Glutamatergic neuron (in vitro differentiated cells): ENCODE measurements around the gene ZSCAN5B. TPM values are rescaled to one million over a fixed set of nuclear protein-coding genes. Genes with fewer than 3 reads are reported as not detected.
"Not testable (repeated sequence)": the region's sequence is repeated elsewhere in the genome, so short reads cannot be mapped to it uniquely, and the experiment has no call there.

Experiments
- DNase-seq: peaks from one replicate; pipeline ENCODE4 v3.0.0; 2022
- H3K27ac Mint-ChIP-seq: one replicate; pipeline ENCODE4 v1.8.0; 2020; ENCODE audit warnings: mild to moderate bottlenecking, mixed read lengths, inconsistent platforms; ENCODE audit not compliant: unreplicated experiment
- H3K27me3 Mint-ChIP-seq: one replicate; pipeline ENCODE4 v1.8.0; 2020; ENCODE audit warnings: mild to moderate bottlenecking, moderate library complexity, mixed read lengths, inconsistent platforms; ENCODE audit not compliant: unreplicated experiment
- H3K36me3 Mint-ChIP-seq: one replicate; pipeline ENCODE4 v1.8.0; 2020; ENCODE audit warnings: mild to moderate bottlenecking, mixed read lengths, inconsistent platforms; ENCODE audit not compliant: unreplicated experiment
- H3K4me1 Mint-ChIP-seq: one replicate; pipeline ENCODE4 v1.8.0; 2020; ENCODE audit warnings: mild to moderate bottlenecking, low read depth, mixed read lengths, inconsistent platforms; ENCODE audit not compliant: unreplicated experiment
- H3K4me3 Mint-ChIP-seq: one replicate; pipeline ENCODE4 v1.8.0; 2020; ENCODE audit warnings: mild to moderate bottlenecking, mixed read lengths, inconsistent platforms; ENCODE audit not compliant: unreplicated experiment
- H3K9me3 Mint-ChIP-seq: one replicate; pipeline ENCODE4 v1.8.0; 2020; ENCODE audit warnings: mild to moderate bottlenecking, moderate library complexity, mixed read lengths, inconsistent platforms; ENCODE audit not compliant: unreplicated experiment
- total RNA-seq: library from RNA; stranded (reverse); fragmentation: NEBNext Ultra II Directional; extraction: Animal tissue kit (Norgen Biotek cat#: 25700); gene quantifications from one replicate; pipeline ENCODE4 v1.2.1, GENCODE V29; 2021; ENCODE audit not compliant: unreplicated experiment
- TF ChIP-seq, protein P1 (sequence below): fragments of 200-600 bp; sonication (generic); IDR thresholded peaks from one replicate; pipeline ENCODE4 v1.5.0; 2021; ENCODE audit not compliant: partially characterized antibody, unreplicated experiment

The ZSCAN5B gene
- total RNA-seq, 1 donor from 2014 or later: not detected

- Mint-ChIP-seq H3K27me3 (peaks cover 2% of the 10 kb centered on the region), H3K9me3 (peaks cover 6% of the 10 kb centered on the region), H3K4me3 (no peak overlapping the region), H3K27ac (no peak overlapping the region), H3K36me3 (no peaks in the 10 kb centered on the region), H3K4me1 (no peaks in the 10 kb centered on the region)
- TF ChIP-seq, protein P1, sequence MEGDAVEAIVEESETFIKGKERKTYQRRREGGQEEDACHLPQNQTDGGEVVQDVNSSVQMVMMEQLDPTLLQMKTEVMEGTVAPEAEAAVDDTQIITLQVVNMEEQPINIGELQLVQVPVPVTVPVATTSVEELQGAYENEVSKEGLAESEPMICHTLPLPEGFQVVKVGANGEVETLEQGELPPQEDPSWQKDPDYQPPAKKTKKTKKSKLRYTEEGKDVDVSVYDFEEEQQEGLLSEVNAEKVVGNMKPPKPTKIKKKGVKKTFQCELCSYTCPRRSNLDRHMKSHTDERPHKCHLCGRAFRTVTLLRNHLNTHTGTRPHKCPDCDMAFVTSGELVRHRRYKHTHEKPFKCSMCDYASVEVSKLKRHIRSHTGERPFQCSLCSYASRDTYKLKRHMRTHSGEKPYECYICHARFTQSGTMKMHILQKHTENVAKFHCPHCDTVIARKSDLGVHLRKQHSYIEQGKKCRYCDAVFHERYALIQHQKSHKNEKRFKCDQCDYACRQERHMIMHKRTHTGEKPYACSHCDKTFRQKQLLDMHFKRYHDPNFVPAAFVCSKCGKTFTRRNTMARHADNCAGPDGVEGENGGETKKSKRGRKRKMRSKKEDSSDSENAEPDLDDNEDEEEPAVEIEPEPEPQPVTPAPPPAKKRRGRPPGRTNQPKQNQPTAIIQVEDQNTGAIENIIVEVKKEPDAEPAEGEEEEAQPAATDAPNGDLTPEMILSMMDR: no peak
- DNase-seq: no peak
Observed at GRCh38 chr19:56209091-56209490, 11.5 kb upstream of the ZSCAN5B start.

DNA sequence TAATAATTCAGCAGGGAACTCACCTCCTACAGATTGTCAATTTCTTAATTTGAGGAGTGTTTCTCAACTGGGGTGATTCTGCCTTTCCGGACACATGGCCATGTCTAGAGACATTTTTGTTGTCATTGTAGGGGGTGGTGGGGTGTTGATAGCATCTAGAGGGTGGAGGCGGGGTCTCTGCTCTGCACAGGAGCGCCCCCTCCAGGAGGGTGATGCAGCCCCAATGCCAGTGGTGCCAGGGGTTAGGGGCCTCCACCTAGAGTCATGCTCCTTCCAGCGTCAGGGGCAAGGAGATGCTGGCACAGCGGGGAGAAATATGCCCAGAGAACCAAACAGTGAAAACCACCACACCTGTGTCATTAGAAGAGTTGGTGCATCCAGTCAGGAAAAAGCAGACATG lies 10.0 kb upstream of the ZSCAN5B start:
- not testable (repeated sequence) for H3K9me3 Mint-ChIP-seq, H3K27me3 Mint-ChIP-seq, H3K4me3 Mint-ChIP-seq, H3K36me3 Mint-ChIP-seq, DNase-seq, H3K27ac Mint-ChIP-seq, H3K4me1 Mint-ChIP-seq

DNA sequence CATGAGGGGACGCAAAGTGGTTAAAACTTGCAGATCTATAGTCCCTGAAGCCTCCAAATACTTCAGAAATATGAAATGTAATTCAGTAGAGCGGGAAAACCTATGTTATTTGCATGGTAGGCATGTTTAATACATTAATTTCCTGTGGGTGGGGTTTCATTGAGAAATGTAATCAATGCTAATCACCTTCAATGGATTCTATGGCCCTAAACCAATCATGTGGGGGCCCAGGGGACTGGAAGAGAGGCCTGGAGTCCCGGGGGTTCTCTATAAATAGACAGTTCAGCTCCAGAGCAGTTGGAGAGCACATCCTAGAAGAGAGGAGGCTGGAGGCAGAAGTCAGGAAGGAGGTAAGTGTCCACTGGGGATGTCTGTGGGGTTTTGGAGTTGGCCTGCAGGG lies 4.4 kb upstream of the ZSCAN5B start, which contains the start of gene ZSCAN5C:
ZSCAN5C (plus strand) TSS at position 301 of the 400 bp plus-strand sequence. CDS start 3,641 bp downstream, outside the sequence.
- DNase-seq: peak; percentile 32
- Mint-ChIP-seq H3K4me3 (peak within 1 kb of the TSS; percentile 51), H3K9me3 (peaks cover 1% of the 10 kb centered on the region), H3K4me1 (peaks cover 6% of the 10 kb centered on the region), H3K36me3 (no peaks in the 10 kb centered on the region), H3K27me3 (no peaks in the 10 kb centered on the region), H3K27ac (no peak within 1 kb of the TSS)
- TF ChIP-seq, protein P1: no peak

DNA sequence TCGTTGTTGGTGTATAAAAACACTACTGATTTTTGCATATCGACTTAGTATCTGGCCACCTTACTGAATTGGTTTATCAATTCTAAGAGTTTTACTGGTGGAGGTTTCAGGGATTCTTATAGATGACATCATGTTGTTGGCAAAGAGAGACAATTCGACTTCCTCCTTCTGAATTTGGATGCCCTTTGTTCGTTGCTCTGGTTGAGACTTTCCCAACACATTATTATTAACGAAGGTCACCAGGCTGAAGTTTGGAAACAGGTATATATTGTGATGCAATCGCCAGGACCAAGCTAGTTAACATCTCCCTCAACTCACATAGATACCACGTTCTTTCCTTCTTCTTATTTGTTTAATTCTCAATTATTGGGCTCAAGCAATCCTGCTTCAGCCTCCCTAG lies 2.1 kb upstream of the ZSCAN5B start:
- TF ChIP-seq, protein P1: no peak
- H3K9me3 Mint-ChIP-seq: peaks cover 2% of the 10 kb centered on the region
- no peak for DNase-seq

GRCh38 chr19:56193981-56194640 lies 3.5 kb downstream of the ZSCAN5B start:
- peaks cover 2% of the 10 kb centered on the region for H3K27me3 Mint-ChIP-seq
- TF ChIP-seq, protein P1: no peak
- H3K9me3 Mint-ChIP-seq: peaks cover 4% of the 10 kb centered on the region
- no peaks in the 10 kb centered on the region for H3K36me3 Mint-ChIP-seq
- no peak overlapping the region for H3K4me3 Mint-ChIP-seq
- no peak overlapping the region for H3K27ac Mint-ChIP-seq
- H3K4me1 Mint-ChIP-seq: no peaks in the 10 kb centered on the region
- no peak for DNase-seq

More for the DNA sequence above, 2.1 kb upstream of the ZSCAN5B start:
- Mint-ChIP-seq H3K4me3 (no peak overlapping the region), H3K27ac (no peak overlapping the region), H3K27me3 (no peaks in the 10 kb centered on the region), H3K4me1 (peaks cover 6% of the 10 kb centered on the region), H3K36me3 (no peaks in the 10 kb centered on the region)
